Breast epithelium (tissue), 3 donors: ENCODE data around the gene POTEH.
"Not testable (repeated sequence)": the region's sequence is repeated elsewhere in the genome, so short reads cannot be mapped to it uniquely, and the experiment has no call there.

Experiments
- POLR2AphosphoS5 ChIP-seq, 3 donors: sonication (generic); formaldehyde crosslinking; IDR thresholded peaks; one replicate each; pipeline ENCODE4 v1.6.1; 2017; ENCODE audit warnings: antibody characterized with exemption in 3 of 3
- TF ChIP-seq, protein P1 (sequence below), 3 donors: fragments of 450-650 bp; IDR thresholded peaks; one replicate each; pipeline ENCODE4 v1.5.1; 2016 to 2017; ENCODE audit warnings: antibody characterized with exemption in 3 of 3, mild to moderate bottlenecking in 3 of 3, moderate library complexity in 3 of 3

DNA sequence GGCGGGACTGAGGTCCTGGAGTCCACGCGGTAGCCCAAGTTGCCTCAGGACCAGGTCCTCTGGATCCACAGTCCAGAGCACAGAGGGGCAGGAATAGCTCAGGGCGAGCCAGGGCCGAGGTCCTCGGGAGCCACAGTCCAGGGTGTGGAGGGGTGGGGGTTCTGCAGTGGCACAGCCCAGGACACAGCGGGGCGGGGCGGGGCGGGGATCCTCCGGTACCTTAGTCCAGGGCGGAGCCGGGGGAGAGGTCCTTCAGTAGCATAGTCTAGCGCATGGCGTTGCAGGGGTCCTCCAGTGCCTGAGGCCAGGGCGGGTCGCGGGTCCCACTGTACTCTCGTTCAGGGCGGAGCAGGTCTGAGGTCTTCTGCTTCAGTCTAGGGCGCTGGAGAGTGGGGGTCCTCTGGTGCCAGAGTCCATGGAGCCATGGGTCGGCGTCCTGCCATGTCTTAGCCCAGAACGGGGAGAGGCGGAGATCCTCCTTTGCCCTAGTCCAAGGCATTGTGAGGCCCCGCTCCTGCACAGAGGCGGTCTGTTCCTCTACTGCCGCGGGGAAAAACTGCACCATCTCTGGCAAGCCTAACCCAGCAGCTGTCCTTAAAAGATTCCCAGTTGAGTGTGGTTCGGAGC, 71.4 kb downstream of the POTEH start:
- TF ChIP-seq, protein P1, sequence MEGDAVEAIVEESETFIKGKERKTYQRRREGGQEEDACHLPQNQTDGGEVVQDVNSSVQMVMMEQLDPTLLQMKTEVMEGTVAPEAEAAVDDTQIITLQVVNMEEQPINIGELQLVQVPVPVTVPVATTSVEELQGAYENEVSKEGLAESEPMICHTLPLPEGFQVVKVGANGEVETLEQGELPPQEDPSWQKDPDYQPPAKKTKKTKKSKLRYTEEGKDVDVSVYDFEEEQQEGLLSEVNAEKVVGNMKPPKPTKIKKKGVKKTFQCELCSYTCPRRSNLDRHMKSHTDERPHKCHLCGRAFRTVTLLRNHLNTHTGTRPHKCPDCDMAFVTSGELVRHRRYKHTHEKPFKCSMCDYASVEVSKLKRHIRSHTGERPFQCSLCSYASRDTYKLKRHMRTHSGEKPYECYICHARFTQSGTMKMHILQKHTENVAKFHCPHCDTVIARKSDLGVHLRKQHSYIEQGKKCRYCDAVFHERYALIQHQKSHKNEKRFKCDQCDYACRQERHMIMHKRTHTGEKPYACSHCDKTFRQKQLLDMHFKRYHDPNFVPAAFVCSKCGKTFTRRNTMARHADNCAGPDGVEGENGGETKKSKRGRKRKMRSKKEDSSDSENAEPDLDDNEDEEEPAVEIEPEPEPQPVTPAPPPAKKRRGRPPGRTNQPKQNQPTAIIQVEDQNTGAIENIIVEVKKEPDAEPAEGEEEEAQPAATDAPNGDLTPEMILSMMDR (IDR thresholded peaks at IDR 0.05), result not testable (repeated sequence)
- TF ChIP-seq POLR2AphosphoS5 (IDR thresholded peaks at IDR 0.05), result not testable (repeated sequence)
